NOMO-1 treated with dmso at 0.1 percent for 144 hours (cell line): ENCODE measurements around the gene GTF2F2.

Experiments used
- DNase-seq: peaks from one replicate; lab custom pipeline; 2025; ENCODE audit not compliant: unreplicated experiment; lab: John Stamatoyannopoulos, UW

Gene GTF2F2

DNA sequence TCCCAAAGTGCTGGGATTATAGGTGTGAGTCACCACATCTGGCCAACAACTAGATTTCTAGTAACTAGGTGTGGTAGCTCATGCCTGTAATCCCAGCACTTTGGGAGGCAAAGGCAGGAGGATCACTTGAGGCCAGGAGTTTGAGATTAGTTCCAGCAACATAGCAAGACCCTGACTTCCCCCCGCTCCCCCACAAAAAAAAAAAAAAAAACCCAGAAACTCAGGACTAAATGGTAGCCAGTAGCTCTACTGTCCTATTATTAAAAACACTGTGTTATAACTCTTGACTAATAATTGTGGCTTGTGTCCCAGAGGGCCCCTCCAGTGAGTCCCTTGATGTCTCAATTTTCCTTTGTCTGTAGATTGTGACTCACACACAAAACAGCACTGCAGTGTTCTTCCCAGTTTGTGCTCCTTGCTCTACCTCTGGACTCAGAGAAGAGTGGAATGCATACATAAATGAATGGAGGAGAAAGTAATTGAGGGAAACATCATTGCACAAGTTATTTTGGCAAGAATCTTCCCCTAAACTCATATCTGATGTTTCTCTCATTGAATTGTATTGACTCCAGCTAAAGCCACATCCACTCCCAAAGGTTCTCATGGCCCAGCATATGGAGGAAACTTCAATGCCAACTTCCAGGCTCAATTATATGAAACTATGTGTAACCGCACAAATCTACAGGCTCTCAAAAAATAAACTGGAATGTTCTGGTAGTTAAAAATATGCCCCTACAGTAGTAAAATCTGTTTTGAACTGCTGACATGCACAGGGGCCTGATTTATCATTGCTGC, 211.9 kb downstream of the GTF2F2 start:
- no peak for DNase-seq

DNA sequence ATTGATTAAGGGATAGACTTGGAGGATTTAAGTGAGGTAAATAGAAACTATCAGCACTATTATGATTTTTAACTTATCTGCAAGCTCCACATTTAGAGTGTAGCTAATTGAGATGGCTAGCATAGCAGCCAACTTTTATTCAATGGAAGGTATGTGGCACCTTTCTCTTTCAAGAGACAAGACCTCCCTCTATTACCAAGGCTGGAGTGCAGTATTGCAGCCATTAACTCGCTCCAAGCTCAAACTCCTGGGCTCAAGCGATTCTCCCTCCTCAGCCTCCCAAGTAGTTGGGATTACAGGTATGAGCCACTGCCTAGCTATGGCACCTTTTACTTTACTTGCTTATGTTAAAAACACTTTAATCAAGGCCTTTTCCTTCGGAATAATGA, 212.5 kb downstream of the GTF2F2 start:
- no peak for DNase-seq

DNA sequence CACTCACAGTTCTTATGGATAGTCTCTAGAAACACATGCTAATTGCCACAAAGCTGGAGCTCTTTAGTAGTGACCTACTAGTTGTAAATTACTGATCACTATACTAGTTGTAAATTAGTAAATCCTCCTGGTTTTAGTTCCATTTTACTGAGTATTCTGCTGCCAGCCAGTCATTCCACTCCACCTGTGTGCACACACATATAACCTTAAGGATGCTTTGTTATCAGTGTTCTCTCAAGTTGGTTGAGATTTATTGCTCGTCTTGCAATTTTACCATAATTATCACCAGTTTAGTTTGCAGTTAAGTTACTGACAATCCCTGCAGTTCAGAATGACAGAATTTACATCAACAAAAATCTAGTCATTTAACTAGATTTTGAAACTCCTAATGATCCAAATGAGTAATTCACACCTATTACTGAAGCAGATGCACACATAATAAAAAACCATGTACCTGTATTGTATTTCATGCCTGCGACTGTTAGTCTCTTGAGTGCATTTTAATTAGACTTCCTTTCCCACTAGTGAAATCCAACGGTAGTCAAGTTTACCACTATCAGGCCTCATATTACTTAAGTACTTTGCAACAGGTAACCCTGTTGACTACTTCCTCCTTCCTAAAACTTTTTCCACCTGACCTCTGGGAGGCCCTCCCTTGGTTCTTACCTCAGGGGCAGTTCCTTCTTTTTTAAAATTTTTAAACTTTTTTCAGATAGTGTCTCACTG, 213.1 kb downstream of the GTF2F2 start:
- DNase-seq = no peak
